GM12874 (cell line): ENCODE results near the gene TXNDC17.

ENCODE experiments used
- TF ChIP-seq, protein P1 (sequence below): IDR thresholded peaks from 2 replicates; pipeline ENCODE4 v1.5.1; 2011; ENCODE audit warnings: low read depth, mild to moderate bottlenecking, control low read depth, low read length, moderate library complexity; ENCODE audit not compliant: insufficient read depth

TXNDC17 gene

GRCh38 chr17:6626616-6627015 is 14.2 kb upstream of the TXNDC17 start:
- TF ChIP-seq, protein P1, sequence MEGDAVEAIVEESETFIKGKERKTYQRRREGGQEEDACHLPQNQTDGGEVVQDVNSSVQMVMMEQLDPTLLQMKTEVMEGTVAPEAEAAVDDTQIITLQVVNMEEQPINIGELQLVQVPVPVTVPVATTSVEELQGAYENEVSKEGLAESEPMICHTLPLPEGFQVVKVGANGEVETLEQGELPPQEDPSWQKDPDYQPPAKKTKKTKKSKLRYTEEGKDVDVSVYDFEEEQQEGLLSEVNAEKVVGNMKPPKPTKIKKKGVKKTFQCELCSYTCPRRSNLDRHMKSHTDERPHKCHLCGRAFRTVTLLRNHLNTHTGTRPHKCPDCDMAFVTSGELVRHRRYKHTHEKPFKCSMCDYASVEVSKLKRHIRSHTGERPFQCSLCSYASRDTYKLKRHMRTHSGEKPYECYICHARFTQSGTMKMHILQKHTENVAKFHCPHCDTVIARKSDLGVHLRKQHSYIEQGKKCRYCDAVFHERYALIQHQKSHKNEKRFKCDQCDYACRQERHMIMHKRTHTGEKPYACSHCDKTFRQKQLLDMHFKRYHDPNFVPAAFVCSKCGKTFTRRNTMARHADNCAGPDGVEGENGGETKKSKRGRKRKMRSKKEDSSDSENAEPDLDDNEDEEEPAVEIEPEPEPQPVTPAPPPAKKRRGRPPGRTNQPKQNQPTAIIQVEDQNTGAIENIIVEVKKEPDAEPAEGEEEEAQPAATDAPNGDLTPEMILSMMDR: no peak

- TF ChIP-seq, protein P1: no peak
These were observed 13.8 kb upstream of the TXNDC17 start for GRCh38 chr17:6627019-6627418.

GRCh38 chr17:6630390-6630789 is 10.5 kb upstream of the TXNDC17 start:
- TF ChIP-seq, protein P1: no peak

DNA sequence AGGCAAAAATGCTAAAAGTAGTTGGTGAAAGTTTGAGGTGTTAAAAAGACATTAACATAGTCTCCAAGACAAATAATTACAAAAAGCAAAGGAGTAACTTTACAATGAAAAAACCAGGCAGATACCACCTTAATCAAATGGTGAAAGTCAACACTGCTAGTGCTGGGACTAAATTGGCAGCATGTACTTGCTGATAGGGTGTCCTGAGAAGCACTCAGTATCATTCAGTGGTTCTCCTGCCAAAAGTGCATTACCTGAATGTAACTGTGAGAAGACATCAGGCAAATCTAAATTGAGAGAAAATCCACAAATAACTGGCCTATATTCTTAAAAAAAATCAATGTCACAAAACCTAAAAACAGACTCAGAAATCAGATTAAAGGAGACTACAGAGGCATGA is 8.3 kb upstream of the TXNDC17 start:
- TF ChIP-seq, protein P1: no peak

DNA sequence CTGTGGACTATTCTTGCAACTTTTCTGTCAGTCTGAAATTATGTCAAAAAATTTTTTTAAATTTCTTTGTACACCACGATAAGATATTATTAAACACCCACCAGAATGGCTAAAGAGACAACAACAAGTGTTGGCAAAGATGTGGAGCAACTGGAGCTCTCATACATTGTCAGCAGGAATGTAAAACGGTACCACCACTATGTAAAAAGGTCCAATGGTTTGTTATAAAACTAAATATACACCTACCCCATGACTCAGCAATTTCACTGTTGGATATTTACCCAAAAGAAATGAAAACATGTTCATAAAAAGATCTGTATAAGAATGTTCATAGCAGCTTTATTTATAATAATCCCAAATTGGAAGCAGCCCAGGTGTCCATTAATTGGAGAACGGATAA is 7.6 kb upstream of the TXNDC17 start:
- TF ChIP-seq, protein P1: no peak

GRCh38 chr17:6636105-6636504 is 4.8 kb upstream of the TXNDC17 start:
- TF ChIP-seq, protein P1: no peak

GRCh38 chr17:6636616-6637457 is 4.0 kb upstream of the TXNDC17 start:
- TF ChIP-seq, protein P1: no peak
